Epithelial cell of umbilical artery (primary cell): ENCODE data around the gene NELL1. TPM values are rescaled to one million over a fixed set of nuclear protein-coding genes. Genes with fewer than 3 reads are reported as not detected.

ENCODE experiments used
- total RNA-seq: library from RNA; depleted of rRNA; stranded (reverse); fragments of >200 nt; gene quantifications from 2 replicates; pipeline ENCODE4 v1.2.3, GENCODE V29; 2014

Gene NELL1
- total RNA-seq = not detected in 2 replicates

GRCh38 chr11:20668844-20669819 is at the start of gene NELL1:
NELL1 (plus strand) TSS chr11:20669586.

Other genes with a start within 250 kb of the NELL1 start
- not detected in 2 replicates for gene SLC6A5, start 70.0 kb upstream of the NELL1 start, total RNA-seq